ENCODE measurements around the gene AGPAT3.

The AGPAT3 gene

DNA sequence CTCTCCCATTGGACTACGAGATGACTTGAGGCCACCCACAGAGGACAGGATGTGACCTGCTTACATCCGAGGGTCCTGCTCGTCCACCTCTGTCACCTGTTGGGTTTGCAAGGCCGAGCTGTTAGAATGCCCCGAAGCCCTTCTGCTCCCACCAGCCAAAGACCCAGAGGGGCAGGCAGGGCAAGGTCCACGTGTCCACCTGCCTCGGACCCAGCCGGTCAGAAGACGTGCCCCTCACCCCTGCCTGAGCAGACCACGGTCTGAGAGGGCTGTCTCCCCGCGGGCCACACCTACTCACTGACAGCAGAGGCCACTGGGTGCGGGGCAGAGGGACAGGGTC, 116.8 kb downstream of the AGPAT3 start:
- DNase-seq = no peak

- DNase-seq = no peak
These were observed 117.6 kb downstream of the AGPAT3 start for GRCh38 chr21:43982489-43983078.

GRCh38 chr21:43983390-43983789, 118.4 kb downstream of the AGPAT3 start:
- DNase-seq = no peak

DNA sequence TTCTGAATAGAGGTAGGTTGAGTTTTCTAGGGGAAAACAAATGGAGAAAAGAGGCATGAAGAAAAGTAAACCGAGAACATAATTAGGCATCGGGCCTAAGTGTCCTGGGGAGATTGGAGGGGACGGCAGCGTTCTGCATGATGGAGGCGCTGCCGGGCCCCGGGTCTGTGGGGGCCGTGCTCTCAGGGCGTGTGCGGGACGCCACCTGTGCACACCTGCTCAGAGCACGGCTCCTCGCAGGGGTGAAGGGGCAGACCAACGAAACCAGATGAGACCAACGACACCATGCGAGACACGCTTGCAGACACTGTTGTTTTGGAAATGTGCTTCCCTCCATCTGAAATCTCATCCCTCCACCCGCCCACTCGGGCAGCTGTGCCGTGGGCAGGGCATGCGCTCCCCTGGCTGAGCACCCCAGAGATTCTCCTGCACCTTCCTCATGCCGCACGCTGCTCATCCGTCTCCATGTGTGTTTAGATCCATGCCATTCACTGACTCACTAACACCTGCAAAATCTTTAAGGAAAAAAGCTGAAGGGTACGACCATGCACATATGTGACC, 118.9 kb downstream of the AGPAT3 start:
- no peak for DNase-seq

DNA sequence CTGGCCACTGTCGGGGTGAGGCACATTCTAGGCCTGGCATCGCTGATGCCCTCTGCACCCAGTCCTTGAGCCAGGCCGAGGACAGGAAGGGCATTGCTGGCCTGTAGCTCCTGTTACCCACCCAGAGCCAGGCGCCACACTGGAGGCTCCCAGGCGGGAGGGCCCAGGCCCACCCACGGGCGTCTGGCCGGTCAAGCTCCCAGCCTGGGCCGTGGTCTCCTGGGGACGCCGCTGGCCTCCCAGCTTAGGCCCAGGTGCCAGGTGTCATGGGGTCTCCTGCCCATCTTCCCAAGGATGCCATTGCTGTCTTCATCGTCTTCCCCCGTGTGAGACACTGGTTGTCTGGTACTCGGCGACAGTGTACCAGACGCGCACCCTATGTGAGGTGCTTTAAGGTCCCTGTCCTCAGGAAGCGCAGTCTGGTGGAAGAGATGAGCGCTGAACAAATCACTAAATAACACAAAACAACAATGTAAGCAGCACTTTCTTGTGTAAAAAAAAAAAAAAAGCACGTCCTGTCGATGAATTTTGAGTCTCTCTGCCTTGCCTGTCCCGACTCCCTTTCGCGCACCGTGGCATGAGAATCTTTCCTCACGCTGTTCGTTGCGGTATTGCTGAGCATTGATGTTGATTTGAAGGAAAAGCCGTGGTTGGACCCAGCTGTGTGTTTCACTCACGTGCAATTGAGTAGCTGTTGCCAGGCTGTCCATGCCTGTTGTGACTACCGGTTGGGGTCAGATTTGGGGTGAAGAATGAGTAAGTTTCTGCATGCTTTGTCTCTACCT, 120.1 kb downstream of the AGPAT3 start:
- no peak for DNase-seq

- DNase-seq = no peak
These were observed 120.7 kb downstream of the AGPAT3 start for GRCh38 chr21:43985690-43986251.

GRCh38 chr21:43986544-43987451, 121.8 kb downstream of the AGPAT3 start:
- DNase-seq = peak; percentile 9

GRCh38 chr21:43987509-43987908, 122.5 kb downstream of the AGPAT3 start:
- no peak for DNase-seq

- DNase-seq = no peak
These were observed 123.0 kb downstream of the AGPAT3 start for GRCh38 chr21:43988016-43988415.

GRCh38 chr21:43988506-43989230, 123.6 kb downstream of the AGPAT3 start:
- no peak for DNase-seq

DNA sequence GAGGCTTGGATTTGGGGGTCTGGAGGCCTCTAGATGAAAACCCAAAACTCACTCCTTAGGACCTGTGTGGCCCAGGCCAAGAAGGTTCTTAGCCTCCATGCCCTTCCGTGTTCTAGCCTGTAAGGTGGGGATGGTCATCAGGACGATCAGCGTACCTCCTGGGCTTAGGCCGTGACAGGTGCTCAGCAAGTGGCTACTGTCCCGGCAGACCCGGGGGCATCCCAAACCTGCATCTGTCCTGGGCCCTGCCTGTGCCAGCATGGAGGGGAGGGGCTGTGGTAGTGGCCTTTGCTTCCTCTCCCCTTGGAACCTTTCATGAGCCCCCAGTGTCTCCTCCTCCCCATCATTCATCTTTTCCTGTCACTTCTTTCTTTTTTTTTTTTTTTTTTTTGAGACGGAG, 124.4 kb downstream of the AGPAT3 start:
- no peak for DNase-seq

DNA sequence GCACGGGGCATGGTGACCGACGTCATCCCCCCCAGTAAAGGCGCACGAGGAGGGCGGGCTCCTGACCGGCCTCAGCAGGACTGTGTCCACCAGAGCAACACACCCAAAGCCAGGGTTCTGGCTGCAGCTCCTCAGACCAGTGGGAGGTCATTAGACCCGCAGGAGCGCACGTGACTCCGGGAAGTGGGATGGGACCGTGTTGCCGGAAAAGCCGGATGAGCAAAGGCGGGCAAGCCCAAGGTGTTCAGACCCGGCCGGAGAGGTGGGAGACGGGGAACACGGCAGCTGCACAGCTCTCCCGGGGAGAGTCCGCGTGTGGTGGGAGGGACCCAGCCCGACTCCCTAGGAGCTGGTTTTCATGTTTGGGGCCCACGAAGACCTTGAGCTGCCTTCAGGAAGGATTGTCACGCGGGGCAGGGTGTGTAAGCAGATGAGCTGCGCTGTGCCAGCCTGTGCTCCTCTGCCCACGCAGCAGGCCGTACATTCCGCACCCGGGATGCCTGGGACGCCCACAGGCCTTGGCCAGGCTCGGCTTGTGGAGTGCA, 126.5 kb downstream of the AGPAT3 start:
- DNase-seq = no peak

- DNase-seq = no peak
These were observed 127.1 kb downstream of the AGPAT3 start for GRCh38 chr21:43992121-43992520.

DNA sequence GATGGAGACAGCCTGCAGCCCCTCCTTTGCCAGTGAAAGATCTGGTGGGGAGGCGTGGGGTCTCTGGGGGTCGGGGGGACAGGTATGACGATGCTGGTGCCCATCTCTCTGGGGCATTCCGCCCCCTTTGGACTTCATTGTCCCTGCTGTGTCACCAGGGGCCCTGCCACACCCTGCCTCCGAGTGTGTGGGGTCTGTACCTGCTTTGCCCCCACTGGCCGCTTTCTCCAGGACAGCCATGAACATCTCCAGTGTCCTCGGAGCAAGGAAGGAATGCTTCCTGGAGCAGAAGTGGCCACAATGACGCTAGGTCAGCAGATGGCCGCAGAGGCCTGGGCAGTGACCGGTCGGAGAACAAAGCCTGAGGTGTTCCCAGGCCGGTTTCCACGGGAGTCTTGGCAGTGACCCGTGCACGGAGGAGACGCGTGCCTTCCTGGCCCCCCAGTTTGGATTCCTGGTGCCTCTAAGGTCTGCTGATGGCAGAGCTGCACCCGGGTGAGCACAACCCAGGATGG, 128.5 kb downstream of the AGPAT3 start:
- no peak for DNase-seq

- DNase-seq = no peak
These were observed 129.1 kb downstream of the AGPAT3 start for GRCh38 chr21:43994085-43994484.

GRCh38 chr21:43994646-43995045, 129.6 kb downstream of the AGPAT3 start:
- no peak for DNase-seq

GRCh38 chr21:43995521-43996105, 130.6 kb downstream of the AGPAT3 start:
- no peak for DNase-seq

DNA sequence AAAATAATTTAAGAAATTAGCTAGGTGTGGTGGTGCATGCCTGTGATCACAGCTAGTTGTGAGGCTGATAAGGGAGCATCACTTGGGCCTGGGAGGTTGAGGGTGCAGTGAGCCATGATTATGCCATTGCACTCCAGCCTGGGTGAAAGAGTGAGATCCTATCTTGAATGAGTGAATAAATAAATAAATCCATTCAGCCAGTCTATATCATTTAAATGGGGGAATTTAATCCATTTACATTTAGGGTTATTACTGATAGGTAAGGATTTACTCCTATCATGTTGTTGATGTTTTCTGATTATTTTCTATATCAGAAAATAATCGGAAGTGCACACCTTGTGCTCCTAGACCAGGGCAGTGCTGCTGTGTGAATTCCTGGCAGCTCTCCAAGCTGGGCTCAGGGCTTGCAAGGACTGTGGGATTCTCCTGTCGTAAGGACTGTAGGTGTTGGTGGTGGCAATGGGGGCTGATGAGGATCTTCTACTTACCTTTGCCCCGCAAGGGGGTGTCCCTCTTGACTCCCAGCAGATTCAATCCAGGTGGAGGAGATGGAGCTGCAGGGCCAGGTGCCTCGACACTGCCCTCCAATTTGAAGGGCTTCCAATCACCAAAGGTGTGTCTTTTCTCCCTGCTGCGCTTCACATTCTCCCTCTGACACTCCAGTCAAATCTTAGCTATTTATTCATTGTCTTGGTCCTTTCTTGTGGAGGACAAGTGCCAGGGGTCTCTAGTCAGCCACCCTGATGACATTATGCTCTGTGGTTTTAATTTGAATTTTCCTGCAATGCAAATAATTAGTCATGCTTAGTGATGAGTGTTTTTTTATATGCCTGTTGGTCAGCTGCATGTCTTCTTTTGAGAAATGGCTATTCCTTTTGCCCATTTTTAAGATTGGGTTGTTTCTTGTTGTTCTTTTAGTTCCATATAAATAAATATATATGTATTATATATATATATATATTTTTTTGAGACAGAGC, 133.0 kb downstream of the AGPAT3 start:
- no peak for DNase-seq

- no peak for DNase-seq
These were observed 135.3 kb downstream of the AGPAT3 start for GRCh38 chr21:44000360-44000759.

DNA sequence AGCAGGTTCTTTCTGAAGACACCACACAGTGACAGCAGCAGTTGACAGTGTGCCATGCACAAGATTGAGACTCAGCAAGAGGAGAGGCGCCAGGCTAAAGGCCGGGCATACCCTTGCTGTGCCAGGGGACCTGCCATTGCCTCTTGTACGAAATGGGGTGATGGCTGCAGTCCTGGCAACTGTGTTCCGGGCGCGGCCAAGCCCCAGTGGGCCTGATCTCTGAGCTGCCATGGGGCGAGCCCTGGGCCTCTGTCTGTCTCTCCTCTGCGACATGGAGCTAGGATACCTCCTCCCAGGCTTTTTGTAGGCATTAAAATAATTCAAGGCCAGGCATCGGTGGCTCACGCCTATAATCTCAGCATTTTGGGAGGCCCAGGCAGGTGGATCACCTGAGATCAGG, 137.5 kb downstream of the AGPAT3 start:
- no peak for DNase-seq
